Hepatocyte (in vitro differentiated cells): ENCODE results near the gene ATG16L2. TPM values are rescaled to one million over a fixed set of nuclear protein-coding genes. Genes with fewer than 3 reads are reported as not detected.
A peak's percentile ranks its signal among the peaks of the same experiment; 100 is the strongest.

Experiments
- DNase-seq: peaks from one replicate; pipeline ENCODE4 v3.0.0-alpha.2; 2016; ENCODE audit warnings: low spot score
- H2AFZ ChIP-seq: fragments of 200-600 bp; sonication (generic); 2 replicates; pipeline ENCODE4 v1.6.0; 2016; ENCODE audit warnings: antibody characterized with exemption, mild to moderate bottlenecking
- H3K27ac ChIP-seq: fragments of 200-600 bp; sonication (generic); 2 replicates; pipeline ENCODE4 v1.5.1; 2016; ENCODE audit warnings: mild to moderate bottlenecking
- H3K27me3 ChIP-seq: fragments of 200-600 bp; sonication (generic); 2 replicates; pipeline ENCODE4 v1.6.1; 2016
- H3K36me3 ChIP-seq: fragments of 200-600 bp; sonication (generic); replicated peaks from 2 replicates; pipeline ENCODE4 v1.5.1; 2016; ENCODE audit warnings: low read depth; ENCODE audit not compliant: insufficient read depth
- H3K4me1 ChIP-seq: fragments of 200-600 bp; sonication (generic); 2 replicates; pipeline ENCODE4 v1.5.1; 2016; ENCODE audit warnings: mild to moderate bottlenecking, moderate library complexity; ENCODE audit not compliant: insufficient read depth
- H3K4me2 ChIP-seq: fragments of 200-600 bp; sonication (generic); 2 replicates; pipeline ENCODE4 v1.6.0; 2016
- H3K4me3 ChIP-seq: fragments of 200-600 bp; sonication (generic); 2 replicates; pipeline ENCODE4 v1.5.1; 2016; ENCODE audit warnings: mild to moderate bottlenecking
- H3K79me2 ChIP-seq: fragments of 200-600 bp; sonication (generic); 2 replicates; pipeline ENCODE4 v1.6.0; 2017; ENCODE audit warnings: mild to moderate bottlenecking
- H3K9me2 ChIP-seq: fragments of 200-600 bp; sonication (generic); replicated peaks from 2 replicates; pipeline ENCODE4 v1.6.0; 2017; ENCODE audit warnings: mild to moderate bottlenecking; ENCODE audit not compliant: insufficient read depth
- H3K9me3 ChIP-seq: fragments of 200-600 bp; sonication (generic); 2 replicates; pipeline ENCODE4 v1.5.1; 2016; ENCODE audit warnings: low read depth, mild to moderate bottlenecking
- H4K20me1 ChIP-seq: fragments of 200-600 bp; sonication (generic); 2 replicates; pipeline ENCODE4 v1.6.0; 2016; ENCODE audit warnings: mild to moderate bottlenecking; ENCODE audit not compliant: insufficient read depth, poor library complexity, severe bottlenecking
- CTCF ChIP-seq: fragments of 200-600 bp; sonication (generic); IDR thresholded peaks from 2 replicates; pipeline ENCODE4 v1.5.1; 2016; ENCODE audit warnings: antibody characterized with exemption, mild to moderate bottlenecking; ENCODE audit not compliant: poor library complexity
- EZH2 ChIP-seq: fragments of 200-600 bp; sonication (generic); IDR thresholded peaks from 2 replicates; pipeline ENCODE4 v1.6.1; 2016; ENCODE audit warnings: antibody characterized with exemption, mild to moderate bottlenecking, borderline replicate concordance
- EZH2phosphoT487 ChIP-seq: fragments of 200-600 bp; sonication (generic); IDR thresholded peaks from one replicate; pipeline ENCODE4 v1.6.1; 2018; ENCODE audit warnings: antibody characterized with exemption, mild to moderate bottlenecking, low read depth, moderate library complexity; ENCODE audit not compliant: unreplicated experiment, severe bottlenecking
- WGBS: methylation state at CpG from one replicate; pipeline ENCODE4 v1.1.6; 2016; ENCODE audit warnings: low lambda C conversion rate; ENCODE audit errors: missing lambda C conversion rate; 5-methylcytosine and 5-hydroxymethylcytosine counted together
- polyA plus RNA-seq: library from polyadenylated mRNA; unstranded; fragments of >200 nt; fragmentation: Nextera tagmentation; extraction: Ambion mirVana; gene quantifications from 2 replicates; pipeline ENCODE4 v1.2.1, GENCODE V29; 2016
- total RNA-seq: library from RNA; depleted of rRNA; stranded (reverse); fragments of >200 nt; gene quantifications from 2 replicates; pipeline ENCODE4 v1.2.3, GENCODE V29; 2014

Gene ATG16L2
- total and polyA plus RNA-seq, 2 experiments from 2014 or later: 11.5 to 20.3 TPM

DNA sequence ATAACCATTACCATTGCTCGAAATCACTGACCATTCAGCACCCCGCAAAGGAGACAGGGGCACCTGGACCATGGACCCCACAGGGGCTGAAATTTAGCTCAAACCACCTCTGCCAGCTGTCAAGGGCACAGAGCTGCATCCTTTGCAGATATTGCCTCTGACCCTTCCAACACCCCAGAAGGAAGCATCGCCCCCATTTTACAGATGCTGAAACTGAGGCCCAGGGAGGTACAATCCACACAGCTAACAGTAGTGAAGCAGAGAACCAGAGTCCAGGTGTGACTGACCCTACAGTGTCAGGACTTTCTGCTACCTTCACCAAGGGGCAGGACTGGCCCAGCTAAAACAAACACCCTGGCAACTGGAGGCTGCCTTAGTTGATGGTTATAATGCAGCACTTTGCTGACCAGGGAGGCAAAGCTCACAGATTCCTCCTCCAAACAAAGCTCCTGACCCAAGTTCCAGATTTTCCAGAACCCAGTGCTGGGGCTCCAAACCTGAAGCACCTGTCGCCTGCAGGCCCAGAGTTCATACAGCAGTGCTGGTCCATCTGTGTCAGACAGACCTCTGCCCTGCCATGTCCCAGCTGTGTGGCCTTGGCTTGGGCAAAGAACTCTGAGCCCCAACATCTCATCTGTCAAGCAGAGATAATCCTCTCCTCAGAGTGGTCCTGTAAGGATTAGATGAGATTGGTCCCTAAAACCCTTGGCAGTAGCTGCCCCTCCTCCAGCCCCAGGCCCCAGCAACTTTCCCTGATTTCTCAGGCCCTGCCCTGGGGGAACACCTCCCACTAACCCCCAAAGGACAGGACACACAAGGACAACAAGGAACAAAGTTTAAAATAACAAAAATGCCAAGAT lies 46.8 kb upstream of the ATG16L2 start:
- no peak overlapping the region for H3K4me2 ChIP-seq
- peaks cover 98% of the 10 kb centered on the region for H3K79me2 ChIP-seq
- H3K27me3 ChIP-seq: no peaks in the 10 kb centered on the region
- 88% methylated on average over 4 of the region's 4 CpGs for WGBS
- no peaks in the 10 kb centered on the region for H3K9me2 ChIP-seq
- peak overlapping the region; percentile 60 for H3K27ac ChIP-seq
- peaks cover 42% of the 10 kb centered on the region for H3K4me1 ChIP-seq
- TF ChIP-seq EZH2phosphoT487: no peak
- no peak for TF ChIP-seq EZH2
- no peaks in the 10 kb centered on the region for H3K9me3 ChIP-seq
- H4K20me1 ChIP-seq: peaks cover 77% of the 10 kb centered on the region
- no peak for DNase-seq
- H3K4me3 ChIP-seq: no peak overlapping the region
- no peak overlapping the region for H2AFZ ChIP-seq
- H3K36me3 ChIP-seq: no peaks in the 10 kb centered on the region

DNA sequence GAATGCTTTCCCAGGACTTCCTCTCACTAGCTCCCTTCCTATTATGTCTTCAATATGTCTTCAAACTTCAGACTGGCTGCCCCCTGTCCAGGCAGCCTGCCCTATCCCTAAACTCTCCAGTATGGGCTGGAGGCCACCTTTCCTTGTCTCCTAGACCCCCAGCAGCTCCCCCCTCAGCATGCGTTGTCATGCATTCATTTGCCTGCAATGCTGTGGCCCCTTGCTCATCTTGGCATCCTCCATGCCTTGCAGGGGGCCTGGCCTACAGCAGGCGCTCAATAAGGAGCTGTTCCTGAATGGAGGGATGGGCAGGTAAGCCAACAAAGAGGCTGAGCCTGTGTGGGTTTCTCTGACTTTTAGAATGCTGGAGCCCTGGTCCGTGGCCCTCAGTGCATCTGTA lies 45.6 kb upstream of the ATG16L2 start:
- TF ChIP-seq EZH2phosphoT487 (no peak), CTCF (no peak), EZH2 (no peak)
- no peaks in the 10 kb centered on the region for H3K9me2 ChIP-seq
- H3K79me2 ChIP-seq: peaks cover 95% of the 10 kb centered on the region
- H3K4me1 ChIP-seq: peaks cover 53% of the 10 kb centered on the region
- no peak for DNase-seq
- H3K27me3 ChIP-seq: no peaks in the 10 kb centered on the region
- no peak overlapping the region for H3K27ac ChIP-seq
- no peak overlapping the region for H2AFZ ChIP-seq
- H3K9me3 ChIP-seq: no peaks in the 10 kb centered on the region
- H3K4me2 ChIP-seq: no peak overlapping the region
- no peaks in the 10 kb centered on the region for H3K36me3 ChIP-seq
- no peak overlapping the region for H3K4me3 ChIP-seq
- peaks cover 81% of the 10 kb centered on the region for H4K20me1 ChIP-seq
- 85% methylated on average over 3 of the region's 3 CpGs for WGBS

DNA sequence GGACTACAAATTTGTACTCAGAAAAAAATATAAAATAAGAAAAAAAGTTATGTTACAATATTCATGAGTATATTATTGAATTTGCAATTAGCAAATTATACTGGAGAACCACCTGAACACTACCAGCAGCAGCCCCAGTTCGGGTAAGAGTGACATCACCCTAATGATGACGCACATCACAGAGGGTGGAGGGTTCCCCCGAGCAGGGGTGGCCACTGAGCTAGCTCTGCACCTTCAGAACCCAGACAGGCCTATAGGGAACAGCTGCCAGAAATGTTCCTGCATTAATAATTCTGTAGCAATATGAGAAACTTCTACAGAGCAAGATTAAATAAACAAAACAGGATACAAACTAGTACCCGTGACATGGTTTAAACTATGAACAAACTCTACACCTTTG lies 44.5 kb upstream of the ATG16L2 start:
- TF ChIP-seq EZH2 (no peak), EZH2phosphoT487 (no peak), CTCF (no peak)
- H3K4me2 ChIP-seq: no peak overlapping the region
- H3K4me3 ChIP-seq: no peak overlapping the region
- H2AFZ ChIP-seq: no peak overlapping the region
- H4K20me1 ChIP-seq: peaks cover 85% of the 10 kb centered on the region
- H3K27me3 ChIP-seq: no peaks in the 10 kb centered on the region
- H3K79me2 ChIP-seq: peaks cover 95% of the 10 kb centered on the region
- DNase-seq: no peak
- H3K4me1 ChIP-seq: peaks cover 63% of the 10 kb centered on the region
- H3K27ac ChIP-seq: no peak overlapping the region
- WGBS: 82% methylated on average over 4 of the region's 4 CpGs
- no peaks in the 10 kb centered on the region for H3K36me3 ChIP-seq
- no peaks in the 10 kb centered on the region for H3K9me3 ChIP-seq
- no peaks in the 10 kb centered on the region for H3K9me2 ChIP-seq

DNA sequence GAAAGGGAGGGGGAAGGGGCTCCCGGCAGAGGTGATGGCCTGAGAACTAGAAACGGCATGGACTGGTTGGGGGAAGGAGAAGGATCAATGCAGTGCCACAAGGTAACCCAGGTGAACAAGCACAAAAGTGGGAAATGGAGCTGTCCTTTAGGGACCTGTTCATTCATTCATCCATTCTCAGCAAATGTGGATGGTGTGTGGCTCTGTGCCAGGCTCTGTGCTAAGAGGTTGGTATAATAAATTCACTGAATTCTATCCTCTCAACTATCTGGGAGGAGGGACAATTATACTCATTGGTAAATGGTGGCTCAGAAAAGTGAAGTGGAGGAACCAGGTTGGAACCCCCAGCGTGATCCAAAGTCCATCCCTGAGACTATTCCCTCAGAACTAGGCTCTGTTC lies 43.4 kb upstream of the ATG16L2 start:
- H4K20me1 ChIP-seq: peaks cover 85% of the 10 kb centered on the region
- peaks cover 69% of the 10 kb centered on the region for H3K4me1 ChIP-seq
- H3K9me2 ChIP-seq: no peaks in the 10 kb centered on the region
- H3K79me2 ChIP-seq: peaks cover 95% of the 10 kb centered on the region
- H3K4me2 ChIP-seq: no peak overlapping the region
- no peaks in the 10 kb centered on the region for H3K36me3 ChIP-seq
- H3K9me3 ChIP-seq: no peaks in the 10 kb centered on the region
- no peak overlapping the region for H2AFZ ChIP-seq
- H3K27me3 ChIP-seq: no peaks in the 10 kb centered on the region
- TF ChIP-seq EZH2 (no peak), CTCF (no peak)
- no peak overlapping the region for H3K27ac ChIP-seq
- WGBS: 92% methylated on average over 3 of the region's 3 CpGs
- H3K4me3 ChIP-seq: no peak overlapping the region
- no peak for DNase-seq
